Midbrain (tissue), 1 donor: ENCODE results near the gene GCNT1.
"Not testable (repeated sequence)": the region's sequence is repeated elsewhere in the genome, so short reads cannot be mapped to it uniquely, and the experiment has no call there.

Source experiments
- DNase-seq: peaks from one replicate; lab custom pipeline; 2025; lab: John Stamatoyannopoulos, UW

GCNT1 gene

DNA sequence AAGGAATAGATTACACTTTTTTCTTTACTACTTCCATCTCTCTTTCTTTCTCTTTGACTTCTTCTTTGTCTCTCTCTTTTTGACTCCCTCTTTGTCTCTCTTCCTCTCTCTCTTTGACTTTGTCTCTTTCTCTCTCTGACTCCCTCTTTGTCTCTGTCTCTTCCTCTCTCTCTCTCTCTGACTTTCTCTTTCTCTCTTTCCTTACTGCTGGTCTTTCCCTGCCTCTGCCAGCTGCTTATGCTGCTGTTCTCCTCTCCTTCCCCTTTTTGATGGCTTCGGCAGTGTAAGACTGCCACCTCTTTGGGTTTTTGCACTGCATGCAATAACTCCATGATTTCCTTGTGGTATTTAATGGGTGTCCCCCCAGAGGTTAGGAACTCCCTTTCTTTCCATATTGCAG is 32.1 kb downstream of the GCNT1 start:
- DNase-seq, result not testable (repeated sequence)

GRCh38 chr9:76493496-76493895 is 34.5 kb downstream of the GCNT1 start:
- not testable (repeated sequence) for DNase-seq

DNA sequence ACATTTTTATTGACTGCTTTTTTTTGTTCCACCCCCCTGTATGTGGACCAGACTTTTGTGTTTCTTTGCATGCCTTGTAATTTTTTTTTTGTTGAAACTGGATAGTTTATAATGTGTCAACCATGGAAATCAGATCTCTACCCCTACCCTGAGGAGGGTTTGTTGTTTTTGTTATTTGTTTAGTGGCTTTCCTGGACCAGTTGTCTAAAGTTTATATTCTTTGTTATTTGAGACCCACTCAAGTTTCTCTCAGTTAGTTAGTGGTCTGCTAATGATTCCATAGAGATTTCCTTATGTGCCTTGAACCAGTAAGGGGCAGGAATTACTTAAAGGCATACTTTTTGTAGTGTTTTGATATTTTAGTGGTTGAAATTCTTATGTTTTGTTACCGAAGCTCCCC is 41.1 kb downstream of the GCNT1 start:
- DNase-seq, result no peak

DNA sequence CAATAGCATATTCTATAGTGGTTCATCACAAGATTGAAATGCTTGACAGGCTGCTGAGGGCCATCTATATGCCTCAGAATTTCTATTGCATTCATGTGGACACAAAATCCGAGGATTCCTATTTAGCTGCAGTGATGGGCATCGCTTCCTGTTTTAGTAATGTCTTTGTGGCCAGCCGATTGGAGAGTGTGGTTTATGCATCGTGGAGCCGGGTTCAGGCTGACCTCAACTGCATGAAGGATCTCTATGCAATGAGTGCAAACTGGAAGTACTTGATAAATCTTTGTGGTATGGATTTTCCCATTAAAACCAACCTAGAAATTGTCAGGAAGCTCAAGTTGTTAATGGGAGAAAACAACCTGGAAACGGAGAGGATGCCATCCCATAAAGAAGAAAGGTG is 43.8 kb downstream of the GCNT1 start:
- DNase-seq, result no peak

- DNase-seq, result no peak
Measured at GRCh38 chr9:76510041-76510440, 51.1 kb downstream of the GCNT1 start.

- DNase-seq, result no peak
Measured at GRCh38 chr9:76510446-76510845, 51.5 kb downstream of the GCNT1 start.

- no peak for DNase-seq
Measured at GRCh38 chr9:76512826-76513225, 53.8 kb downstream of the GCNT1 start.

DNA sequence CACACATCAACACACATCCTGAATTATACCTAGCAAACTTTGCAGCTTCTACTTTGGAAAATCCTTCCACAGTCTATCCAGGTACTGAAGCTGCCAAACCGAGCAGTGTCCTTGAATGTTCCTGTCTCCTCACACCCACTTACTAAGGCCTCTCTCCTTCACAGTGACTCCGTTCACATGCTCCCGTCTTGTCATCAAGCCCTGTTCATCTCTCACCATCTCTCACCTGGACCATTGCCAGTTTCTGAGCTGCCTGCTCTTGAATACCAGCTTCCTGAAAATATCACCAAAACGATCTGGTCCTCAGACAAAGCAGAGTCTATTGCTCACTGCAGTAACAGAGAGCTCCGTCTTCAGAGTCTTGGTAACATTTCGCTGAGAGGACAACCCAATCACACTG is 57.4 kb downstream of the GCNT1 start:
- DNase-seq, result no peak

DNA sequence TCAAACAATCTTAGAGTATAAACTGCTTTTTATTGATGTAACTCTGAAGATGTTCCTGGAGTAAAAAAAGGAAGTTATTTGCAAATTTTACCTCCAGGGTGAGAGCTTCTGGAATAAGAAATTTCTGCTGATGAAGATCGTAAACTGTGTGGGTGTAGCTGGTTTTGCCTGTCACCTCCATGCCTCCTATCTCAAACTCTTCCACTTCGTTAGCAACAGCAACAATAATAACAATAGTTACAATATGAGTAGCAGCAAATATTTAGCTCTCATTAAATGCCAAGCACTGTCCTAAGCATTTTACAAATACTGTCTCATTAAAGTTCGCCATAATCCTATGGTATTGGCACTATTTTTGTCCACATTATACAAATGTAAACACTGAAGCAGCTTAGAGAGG is 57.9 kb downstream of the GCNT1 start:
- DNase-seq, result no peak

DNA sequence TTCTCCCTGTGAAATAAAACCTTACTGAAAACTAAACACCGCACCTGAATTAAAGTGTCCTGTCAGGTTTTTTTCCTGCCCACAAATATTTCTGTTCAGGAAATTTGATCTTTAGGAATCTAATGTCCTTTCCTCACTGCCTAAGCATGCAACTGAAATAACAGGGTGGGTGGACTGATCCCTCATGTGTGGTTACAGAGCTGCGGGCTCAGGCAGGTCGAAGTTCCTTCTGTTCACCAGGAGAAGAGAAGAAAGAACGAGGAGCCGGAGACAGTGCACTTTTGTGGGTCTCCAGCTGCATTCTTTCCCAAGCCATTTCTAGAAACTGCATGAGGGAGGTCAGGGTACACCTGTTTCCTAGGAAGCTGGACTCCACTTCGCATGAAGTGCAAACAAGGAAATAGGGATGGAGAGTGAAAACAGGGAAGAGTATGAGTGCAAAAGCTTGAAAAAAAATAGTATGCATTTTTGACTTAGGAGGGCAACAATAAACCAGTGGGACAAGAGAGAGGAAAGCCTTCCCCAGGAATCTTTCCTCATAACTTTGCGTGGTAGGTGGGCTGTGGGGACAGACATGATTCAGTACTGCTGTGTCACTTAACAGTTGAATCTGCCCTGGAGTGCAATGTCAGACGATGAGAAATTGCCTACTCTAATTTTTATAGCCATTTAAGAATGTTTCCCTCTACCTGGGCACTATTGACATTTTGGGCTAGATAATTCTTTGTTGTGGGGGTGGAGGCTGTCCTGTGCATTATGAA is 60.3 kb downstream of the GCNT1 start:
- DNase-seq, result no peak

DNA sequence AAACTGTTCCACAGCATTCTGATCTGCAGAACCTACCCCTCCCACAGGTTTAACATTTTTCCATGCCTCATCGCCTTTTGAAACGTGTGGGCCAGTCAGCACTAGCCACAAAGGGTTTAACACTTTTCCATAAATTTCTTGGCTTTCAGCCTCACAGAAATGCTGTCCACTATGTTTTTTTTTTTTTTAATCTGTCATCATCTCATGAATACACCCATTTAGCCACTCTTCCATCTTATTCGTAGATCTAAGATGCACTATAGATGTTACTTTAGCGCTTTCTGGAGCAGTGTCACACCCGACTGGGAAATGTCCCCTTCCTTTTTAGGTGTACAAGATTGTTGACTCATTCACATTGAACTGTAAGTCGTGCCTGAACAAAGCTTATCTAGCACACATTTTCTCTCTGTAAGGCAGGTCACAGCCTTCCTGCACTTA is 62.3 kb downstream of the GCNT1 start:
- no peak for DNase-seq

- no peak for DNase-seq
Measured at GRCh38 chr9:76521906-76522305, 62.9 kb downstream of the GCNT1 start.

GRCh38 chr9:76523617-76524200 is 64.7 kb downstream of the GCNT1 start:
- DNase-seq, result not testable (repeated sequence)

GRCh38 chr9:76525196-76525595 is 66.2 kb downstream of the GCNT1 start:
- DNase-seq, result no peak

GRCh38 chr9:76526026-76526425 is 67.0 kb downstream of the GCNT1 start:
- DNase-seq, result no peak

DNA sequence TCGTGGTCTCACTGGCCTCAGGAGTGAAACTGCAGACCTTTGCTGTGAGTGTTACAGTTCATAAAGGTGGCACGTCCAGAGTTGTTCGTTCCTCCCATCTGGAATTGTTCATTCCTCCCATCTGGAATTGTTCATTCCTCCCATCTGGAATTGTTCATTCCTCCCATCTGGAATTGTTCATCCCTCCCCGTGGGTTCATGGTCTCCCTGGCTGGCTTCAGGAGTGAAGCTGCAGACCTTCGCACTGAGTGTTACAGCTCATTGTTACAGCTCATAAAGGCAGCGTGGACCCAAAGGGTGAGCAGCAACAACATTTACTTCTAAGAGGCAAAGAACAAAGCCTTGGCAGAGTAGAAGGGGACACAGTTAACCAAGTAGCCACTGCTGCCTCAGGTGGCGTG is 69.1 kb downstream of the GCNT1 start:
- no peak for DNase-seq

DNA sequence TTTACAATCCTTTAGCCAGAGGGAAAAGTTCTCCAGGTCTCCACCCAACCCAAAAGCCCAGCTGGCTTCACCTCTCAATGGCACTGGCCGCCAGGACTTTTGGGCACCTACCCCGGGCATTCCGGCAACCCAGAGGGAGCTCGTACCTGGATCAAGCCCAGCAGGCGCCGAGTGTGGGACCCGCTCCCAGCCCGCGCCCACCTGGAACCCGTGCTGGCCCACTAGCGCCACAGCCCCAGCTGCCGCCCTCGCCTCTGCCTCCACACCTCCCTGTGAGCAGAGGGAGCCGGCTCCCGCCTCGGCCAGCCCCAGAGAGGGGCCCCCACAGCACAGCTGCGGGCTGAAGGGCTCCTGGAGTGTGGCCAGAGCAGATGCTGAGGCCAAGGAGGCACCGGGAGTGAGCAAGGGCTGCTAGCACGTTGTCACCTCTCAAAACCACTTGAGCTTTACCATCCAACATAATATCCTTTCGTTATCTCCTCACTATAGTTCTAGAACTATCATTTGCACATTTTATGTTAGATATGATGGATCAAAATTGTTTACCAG is 69.7 kb downstream of the GCNT1 start:
- no peak for DNase-seq

DNA sequence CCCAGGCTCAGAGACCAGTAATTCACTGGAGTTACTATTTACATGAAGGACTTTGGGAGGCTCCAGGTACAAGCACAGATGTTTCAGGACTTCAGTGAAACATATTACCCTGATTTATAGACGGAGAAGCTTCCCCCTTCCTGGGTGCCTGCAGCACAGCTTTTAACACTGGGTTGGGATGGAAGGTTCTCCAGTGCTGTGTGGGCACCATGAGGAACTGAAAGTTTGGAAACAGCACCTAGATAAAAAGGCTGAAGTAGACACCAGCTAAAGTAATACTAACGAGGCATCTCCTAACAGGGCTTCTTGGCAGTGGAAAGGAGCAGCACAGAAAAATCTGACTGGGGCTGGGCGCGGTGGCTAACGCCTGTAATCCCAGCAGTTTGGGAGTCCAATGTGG is 70.7 kb downstream of the GCNT1 start:
- DNase-seq, result no peak

DNA sequence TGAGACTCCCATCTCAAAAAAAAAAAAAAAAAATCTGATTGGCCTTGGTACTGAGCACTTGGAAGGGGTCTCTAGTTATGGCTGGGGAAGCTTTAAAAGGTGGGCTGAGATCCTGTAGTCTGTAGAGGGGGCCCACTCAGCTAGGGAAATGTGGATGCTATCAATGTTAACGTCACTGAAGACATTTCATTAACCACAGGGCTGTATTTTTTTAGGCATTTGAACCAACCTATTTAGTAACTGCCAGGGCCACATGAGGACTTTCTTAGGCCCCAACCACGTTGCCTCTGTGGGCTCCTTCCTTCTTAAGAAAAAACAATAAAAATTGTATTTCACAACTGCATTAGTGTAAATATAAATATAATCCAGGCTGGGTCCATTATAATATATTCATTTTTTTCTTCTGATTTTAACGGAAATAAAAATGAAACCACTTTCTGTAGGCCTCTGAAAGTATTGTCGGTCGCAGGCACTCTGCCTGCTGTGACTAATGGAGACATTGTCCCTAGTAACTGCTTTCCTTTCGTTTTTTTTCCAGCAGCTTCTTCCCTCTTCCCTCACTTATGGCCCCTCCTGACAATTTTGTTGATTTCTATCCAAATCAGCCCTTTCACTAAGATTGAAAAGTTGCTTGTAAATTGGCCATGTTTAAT is 71.6 kb downstream of the GCNT1 start:
- DNase-seq, result no peak

GRCh38 chr9:76531231-76531780 is 72.3 kb downstream of the GCNT1 start:
- no peak for DNase-seq

DNA sequence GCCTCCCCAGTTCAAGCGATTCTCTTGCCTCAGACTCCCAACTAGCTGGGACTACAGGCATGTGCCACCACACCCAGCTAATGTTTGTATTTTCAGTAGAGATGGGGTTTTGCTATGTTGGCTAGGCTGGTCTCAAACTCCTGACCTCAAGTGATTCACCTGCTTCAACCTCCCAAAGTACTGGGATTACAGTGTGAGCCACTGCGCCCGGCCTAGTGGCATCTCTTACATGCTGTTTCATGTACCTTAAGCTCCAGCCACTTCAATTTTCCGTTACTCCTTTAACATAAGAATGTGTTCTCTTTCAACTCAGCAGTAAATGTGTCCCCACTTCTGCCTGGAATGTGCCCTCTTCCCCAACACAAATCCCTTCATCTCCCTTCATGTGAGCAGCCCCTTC is 73.9 kb downstream of the GCNT1 start:
- DNase-seq, result not testable (repeated sequence)

DNA sequence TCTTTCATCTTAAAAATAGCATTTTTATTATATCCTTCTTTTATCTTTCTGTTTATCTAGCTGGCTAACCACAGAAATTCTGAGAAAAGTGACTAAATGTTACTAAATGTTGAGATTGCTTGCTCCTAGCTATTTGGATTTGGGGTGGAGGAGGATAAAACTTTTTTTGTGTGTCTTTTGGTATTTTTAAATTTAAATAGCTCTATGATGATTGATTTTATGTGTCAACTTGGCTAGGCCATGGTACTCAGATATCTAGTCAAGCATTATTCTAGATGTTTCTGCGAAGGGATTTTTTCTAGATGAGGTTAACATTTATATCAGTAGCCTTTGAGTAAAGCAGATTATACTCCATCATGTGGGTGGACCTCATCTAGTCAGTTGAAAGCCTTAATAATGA is 75.0 kb downstream of the GCNT1 start:
- no peak for DNase-seq

GRCh38 chr9:76537150-76537646 is 78.2 kb downstream of the GCNT1 start:
- no peak for DNase-seq
